HL-60 (cell line): Measurements from ENCODE around the gene SMYD2.

Experiments used
- CTCF ChIP-seq: IDR thresholded peaks from one replicate; pipeline ENCODE4 v1.5.1; 2011; ENCODE audit warnings: low read length, control low read depth, inconsistent platforms; ENCODE audit not compliant: insufficient read depth
- GABPA ChIP-seq: IDR thresholded peaks from 2 replicates; pipeline ENCODE4 v1.6.1; 2012; ENCODE audit warnings: low read depth
- POLR2AphosphoS5 ChIP-seq: IDR thresholded peaks from 2 replicates; pipeline ENCODE4 v1.6.1; 2012; ENCODE audit warnings: low read depth
- REST ChIP-seq: IDR thresholded peaks from 2 replicates; pipeline ENCODE4 v1.6.1; 2012; ENCODE audit warnings: low read depth; ENCODE audit not compliant: insufficient replicate concordance

DNA sequence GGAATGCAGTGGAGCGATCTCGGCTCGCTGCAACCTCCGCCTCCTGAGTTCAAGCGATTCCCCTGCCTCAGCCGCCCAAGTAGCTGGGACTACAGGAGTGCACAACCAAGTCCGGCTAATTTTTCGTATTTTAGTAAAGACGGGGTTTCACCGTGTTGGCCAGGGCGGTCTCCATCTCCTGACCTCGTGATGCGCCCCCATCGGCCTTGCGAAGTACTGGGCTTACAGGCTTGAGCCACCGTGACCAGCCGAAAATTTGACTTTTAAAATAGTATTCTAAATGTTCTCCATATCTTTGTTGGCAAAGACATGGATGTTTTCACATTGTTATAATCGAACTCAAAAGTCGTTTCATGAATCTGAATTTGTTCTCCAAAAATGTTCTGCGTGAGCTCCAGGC, 36.7 kb upstream of the SMYD2 start:
- TF ChIP-seq CTCF (no peak), REST (no peak), POLR2AphosphoS5 (no peak), GABPA (no peak)
